ENCODE data around the gene SYT12. TPM values are rescaled to one million over a fixed set of nuclear protein-coding genes. Genes with fewer than 3 reads are reported as not detected.
A peak's percentile ranks its signal among the peaks of the same experiment; 100 is the strongest.

Gene SYT12
- total and polyA plus RNA-seq, 2 of the 4 experiments (the other 2 are of a cell fraction): 0.54 to 0.74 TPM

DNA sequence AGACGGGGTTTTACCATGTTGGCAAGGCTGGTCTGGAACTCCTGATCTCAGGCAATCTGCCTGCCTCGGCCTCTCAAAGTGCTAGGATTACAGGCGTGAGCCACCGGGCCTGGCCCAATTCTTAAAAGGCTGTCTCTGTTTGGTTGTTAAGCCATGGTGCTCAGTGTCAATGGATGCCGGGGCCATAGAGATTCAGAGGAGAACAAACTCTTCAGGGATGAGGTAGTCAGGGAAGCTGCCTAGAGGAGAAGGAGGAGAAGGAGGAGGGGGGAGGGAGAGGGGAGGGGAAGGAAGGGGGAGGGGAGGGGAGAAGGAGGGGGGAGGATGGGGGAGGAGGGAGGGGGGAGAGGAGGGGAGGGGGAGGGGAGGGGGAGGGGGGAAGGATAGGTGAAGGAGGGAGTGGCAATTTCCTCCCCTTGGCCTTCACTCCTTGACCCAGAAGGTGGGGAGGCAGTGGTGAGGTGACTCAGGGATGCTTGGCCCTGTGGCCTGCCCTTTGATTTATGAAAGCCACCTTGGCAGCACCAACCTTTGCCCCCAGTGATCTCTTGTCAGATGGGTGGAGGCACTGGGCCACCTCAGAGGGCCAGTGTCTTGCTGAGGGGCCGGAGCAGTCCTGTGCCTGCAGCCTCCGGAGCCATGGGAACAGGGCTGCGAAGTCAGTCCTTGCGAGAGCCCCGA lies 48.1 kb upstream of the SYT12 start, which contains the start of gene C11orf86 (continued):
- TF ChIP-seq, protein P1, sequence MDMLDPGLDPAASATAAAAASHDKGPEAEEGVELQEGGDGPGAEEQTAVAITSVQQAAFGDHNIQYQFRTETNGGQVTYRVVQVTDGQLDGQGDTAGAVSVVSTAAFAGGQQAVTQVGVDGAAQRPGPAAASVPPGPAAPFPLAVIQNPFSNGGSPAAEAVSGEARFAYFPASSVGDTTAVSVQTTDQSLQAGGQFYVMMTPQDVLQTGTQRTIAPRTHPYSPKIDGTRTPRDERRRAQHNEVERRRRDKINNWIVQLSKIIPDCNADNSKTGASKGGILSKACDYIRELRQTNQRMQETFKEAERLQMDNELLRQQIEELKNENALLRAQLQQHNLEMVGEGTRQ (IDR thresholded peaks at IDR 0.05; ENCODE audit: low read depth, low read length): no peak

DNA sequence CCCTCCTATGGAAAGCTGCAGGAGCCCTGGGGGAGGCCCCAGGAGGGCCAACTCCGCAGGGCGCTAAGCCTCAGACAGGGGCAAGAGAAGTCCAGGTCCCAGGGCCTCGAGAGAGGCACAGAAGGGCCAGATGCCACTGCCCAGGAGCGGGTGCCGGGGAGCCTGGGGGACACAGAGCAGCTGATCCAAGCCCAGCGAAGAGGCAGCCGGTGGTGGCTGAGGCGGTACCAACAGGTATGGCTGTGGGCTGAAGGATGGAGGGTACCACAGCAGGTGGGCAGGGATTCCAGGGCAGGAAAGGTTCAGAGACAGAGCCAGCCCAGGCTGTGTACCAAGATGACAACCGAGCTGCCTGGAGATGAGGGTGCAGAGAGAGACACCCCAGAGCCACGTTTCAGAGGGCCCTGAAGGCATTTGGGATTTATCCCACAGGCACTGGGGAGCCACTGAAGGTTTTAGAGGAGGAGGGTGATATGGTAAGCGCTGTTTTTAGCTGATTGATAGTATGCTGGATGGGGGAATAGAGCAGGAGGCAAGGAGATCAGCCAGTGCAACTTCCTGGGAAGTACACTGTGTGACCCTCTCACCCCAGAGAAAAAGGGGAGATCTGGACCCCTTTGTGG lies 47.4 kb upstream of the SYT12 start:
- no peak overlapping the region for H2AK9ac ChIP-seq (replicated peaks; ENCODE audit: low read depth, low read length, poor library complexity)
- peaks cover 7% of the 10 kb centered on the region for H3K9me1 ChIP-seq (ENCODE audit: insufficient read depth, low read length)
- peak overlapping the region; percentile 11 for H2BK120ac ChIP-seq (ENCODE audit: low read depth, low read length)
- no peaks in the 10 kb centered on the region for H3K36me3 ChIP-seq (ENCODE audit: control insufficient read depth, insufficient read depth, low read length)
- H3K9ac ChIP-seq (ENCODE audit: low read depth, low read length): no peak overlapping the region
- 74% methylated on average over 7 of the region's 11 CpGs; no CpG with 5 or more reads in 1 of the 2 experiments for WGBS, 2 experiments (ENCODE audit: extremely low coverage in 2 of 2, insufficient read length in 1 of 2)
- H3K56ac ChIP-seq (ENCODE audit: extremely low read depth, insufficient read depth, low read length): no peak overlapping the region
- H3K4ac ChIP-seq (ENCODE audit: low read depth, low read length): peak overlapping the region; percentile 37
- no peak for DNase-seq
- peak overlapping the region; percentile 6 for H2BK5ac ChIP-seq (ENCODE audit: low read depth, low read length, poor library complexity, severe bottlenecking)
- in situ Hi-C loops (cut with MboI; ENCODE audit: low sequenced_read_pairs): loop anchor here (5.0 kb wide), 1 partner anchor 283 kb away; no protein-coding TSS in a partner anchor
- H3K18ac ChIP-seq (ENCODE audit: low read depth, low read length): no peak overlapping the region
- H3K4me1 ChIP-seq (ENCODE audit: control insufficient read depth, insufficient read depth, low read length): peaks cover 21% of the 10 kb centered on the region
- H3K4me3 ChIP-seq (ENCODE audit: insufficient read depth, low read depth, low read length): no peak overlapping the region
- intact Hi-C loops (cut with micrococcal nuclease): loop anchor here (1.0 kb wide), 1 partner anchor 281 kb away; no protein-coding TSS in a partner anchor
- peak overlapping the region; percentile 8 for H2AFZ ChIP-seq (replicated peaks; ENCODE audit: low read length, poor library complexity)
- peaks cover 1% of the 10 kb centered on the region; the same call in 1 of the 2 replicates for H4K20me1 ChIP-seq (ENCODE audit: insufficient read depth, low read length)
- no peaks in the 10 kb centered on the region for H3K79me1 ChIP-seq (ENCODE audit: low read depth in 1 of 2, low read length in 2 of 2)
- peaks cover 12% of the 10 kb centered on the region for H3K9me3 ChIP-seq (ENCODE audit: control insufficient read depth, insufficient read depth, low read length)
- H3K14ac ChIP-seq (replicated peaks; ENCODE audit: low read depth, low read length): no peak overlapping the region
- peak overlapping the region; percentile 70; the same call in 2 of the 3 replicates for H2BK15ac ChIP-seq (ENCODE audit: low read depth, low read length)
- no TSS peak for BruUV-seq (replicated peaks)
- no peak overlapping the region for H4K5ac ChIP-seq (ENCODE audit: low read depth, low read length)
- H3K27me3 ChIP-seq (ENCODE audit: control insufficient read depth, insufficient read depth, low read length): no peaks in the 10 kb centered on the region
- POLR2A ChIA-PET (ENCODE audit: unreplicated experiment): no interaction called here
- H3K4me2 ChIP-seq (ENCODE audit: low read depth, low read length): no peak overlapping the region
- H4K91ac ChIP-seq (ENCODE audit: insufficient read depth, low read depth, low read length): peak overlapping the region; percentile 70; the same call in 1 of the 2 replicates
- 0 out of 2 replicates have a peak overlapping the region, but pooled peaks have one; percentile 1 for H2BK20ac ChIP-seq (ENCODE audit: low read depth, low read length)
- ATAC-seq (ENCODE audit: low read depth): no peak
- dilution Hi-C loops (cut with HindIII; ENCODE audit: low sequenced_read_pairs, unreplicated experiment): no loop called here
- CTCF ChIA-PET: interaction anchor here (0.6 to 1.2 kb wide), 3 partner anchors 89 to 133 kb away, joined by 3 read pairs; no protein-coding TSS in a partner anchor
- peak overlapping the region; percentile 67 for H2AK5ac ChIP-seq (ENCODE audit: low read depth, low read length)
- no peak overlapping the region for H3K27ac ChIP-seq (ENCODE audit: insufficient read depth, low read length)
- H4K8ac ChIP-seq (ENCODE audit: low read depth in 2 of 2, low read length in 2 of 2): peak overlapping the region in 1 of 2 experiments; percentile 58; a peak in 2 of 4 replicates
- H3K23ac ChIP-seq (ENCODE audit: low read depth, low read length): no peak overlapping the region
- no peak for TF ChIP-seq NFE2L2 (IDR thresholded peaks at IDR 0.05; ENCODE audit: low read depth, low read length)
- TF ChIP-seq RCOR1 (IDR thresholded peaks at IDR 0.05; ENCODE audit: insufficient replicate concordance, low read length): no peak
- TF ChIP-seq, protein P2, sequence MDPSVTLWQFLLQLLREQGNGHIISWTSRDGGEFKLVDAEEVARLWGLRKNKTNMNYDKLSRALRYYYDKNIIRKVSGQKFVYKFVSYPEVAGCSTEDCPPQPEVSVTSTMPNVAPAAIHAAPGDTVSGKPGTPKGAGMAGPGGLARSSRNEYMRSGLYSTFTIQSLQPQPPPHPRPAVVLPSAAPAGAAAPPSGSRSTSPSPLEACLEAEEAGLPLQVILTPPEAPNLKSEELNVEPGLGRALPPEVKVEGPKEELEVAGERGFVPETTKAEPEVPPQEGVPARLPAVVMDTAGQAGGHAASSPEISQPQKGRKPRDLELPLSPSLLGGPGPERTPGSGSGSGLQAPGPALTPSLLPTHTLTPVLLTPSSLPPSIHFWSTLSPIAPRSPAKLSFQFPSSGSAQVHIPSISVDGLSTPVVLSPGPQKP (IDR thresholded peaks at IDR 0.05; ENCODE audit: borderline replicate concordance, low read depth, low read length): no peak
- no peak for TF ChIP-seq CEBPB (IDR thresholded peaks at IDR 0.05; ENCODE audit: low read depth, low read length)
- TF ChIP-seq, protein P3, sequence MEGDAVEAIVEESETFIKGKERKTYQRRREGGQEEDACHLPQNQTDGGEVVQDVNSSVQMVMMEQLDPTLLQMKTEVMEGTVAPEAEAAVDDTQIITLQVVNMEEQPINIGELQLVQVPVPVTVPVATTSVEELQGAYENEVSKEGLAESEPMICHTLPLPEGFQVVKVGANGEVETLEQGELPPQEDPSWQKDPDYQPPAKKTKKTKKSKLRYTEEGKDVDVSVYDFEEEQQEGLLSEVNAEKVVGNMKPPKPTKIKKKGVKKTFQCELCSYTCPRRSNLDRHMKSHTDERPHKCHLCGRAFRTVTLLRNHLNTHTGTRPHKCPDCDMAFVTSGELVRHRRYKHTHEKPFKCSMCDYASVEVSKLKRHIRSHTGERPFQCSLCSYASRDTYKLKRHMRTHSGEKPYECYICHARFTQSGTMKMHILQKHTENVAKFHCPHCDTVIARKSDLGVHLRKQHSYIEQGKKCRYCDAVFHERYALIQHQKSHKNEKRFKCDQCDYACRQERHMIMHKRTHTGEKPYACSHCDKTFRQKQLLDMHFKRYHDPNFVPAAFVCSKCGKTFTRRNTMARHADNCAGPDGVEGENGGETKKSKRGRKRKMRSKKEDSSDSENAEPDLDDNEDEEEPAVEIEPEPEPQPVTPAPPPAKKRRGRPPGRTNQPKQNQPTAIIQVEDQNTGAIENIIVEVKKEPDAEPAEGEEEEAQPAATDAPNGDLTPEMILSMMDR (conservative IDR thresholded peaks at IDR 0.05; ENCODE audit: low read depth, low read length): no peak
- no peak for TF ChIP-seq BHLHE40 (IDR thresholded peaks at IDR 0.05; ENCODE audit: low read depth, low read length)
- no peak for TF ChIP-seq RFX5 (IDR thresholded peaks at IDR 0.05; ENCODE audit: low read depth, low read length)
- no peak for TF ChIP-seq POLR2A (IDR thresholded peaks at IDR 0.05; ENCODE audit: low read depth, low read length)
- TF ChIP-seq MAZ (IDR thresholded peaks at IDR 0.05; ENCODE audit: borderline replicate concordance, low read depth, low read length): no peak
